ENCODE results near the gene MEGF11.

- no peak for TF ChIP-seq CTCF (IDR thresholded peaks at IDR 0.05; ENCODE audit: insufficient read depth, low read length, poor library complexity, severe bottlenecking)
- no peak for TF ChIP-seq EZH2phosphoT487 (conservative IDR thresholded peaks at IDR 0.05; ENCODE audit: low read length)
Measured at GRCh38 chr15:66132251-66132816, 121.2 kb downstream of the MEGF11 start.
